Right atrium auricular region (tissue), 2 donors: ENCODE data around the gene TBC1D12. TPM values are rescaled to one million over a fixed set of nuclear protein-coding genes. Genes with fewer than 3 reads are reported as not detected.

ENCODE experiments used
- DNase-seq: peaks from one replicate; pipeline ENCODE4 v3.0.0-alpha.2; 2019; ENCODE audit warnings: low spot score
- H3K27ac ChIP-seq, 2 donors: fragments of 200-600 bp; sonication (generic); 1 replicate in 1 of 2; 2 replicates in 1 of 2; pipeline ENCODE4 v1.5.1; 2016 to 2019
- H3K27me3 ChIP-seq, 2 donors: fragments of 200-600 bp; sonication (generic); one replicate each; pipeline versions ENCODE4 v1.5.1 to v1.6.0; 2017 to 2019
- H3K36me3 ChIP-seq: fragments of 200-600 bp; sonication (generic); one replicate; pipeline ENCODE4 v1.5.1; 2016
- H3K4me1 ChIP-seq, 2 donors: fragments of 200-600 bp; sonication (generic); one replicate each; pipeline versions ENCODE4 v1.5.1 to v1.6.0; 2017 to 2019
- H3K4me3 ChIP-seq, 2 donors: fragments of 200-600 bp; sonication (generic); 1 replicate in 1 of 2; 2 replicates in 1 of 2; pipeline ENCODE4 v1.5.1; 2017 to 2019; ENCODE audit warnings: mild to moderate bottlenecking in 1 of 2, moderate library complexity in 1 of 2
- H3K9me3 ChIP-seq, 2 donors: fragments of 200-600 bp; sonication (generic); one replicate each; pipeline ENCODE4 v1.5.1; 2019
- total RNA-seq, 2 donors: library from RNA; depleted of rRNA; stranded (reverse); fragments of >200 nt; gene quantifications; one replicate each; pipeline ENCODE4 v1.1.0, GENCODE V29; 2016
- TF ChIP-seq, protein P1 (sequence below), 2 donors: fragments of 200-600 bp; sonication (generic); IDR thresholded peaks; one replicate each; pipeline ENCODE4 v1.5.1; 2019; ENCODE audit warnings: antibody characterized with exemption in 2 of 2

TBC1D12 gene
- total RNA-seq, 2 donors from 2014 or later, result 5.2 to 8.4 TPM

GRCh38 chr10:94427166-94427565 lies 24.8 kb downstream of the TBC1D12 start:
- Histone ChIP-seq H3K36me3 (no peaks in the 10 kb centered on the region), H3K27me3 (no peaks in the 10 kb centered on the region), H3K4me1 (peaks cover 0 to 13% of the 10 kb centered on the region in 2 donors), H3K27ac (no peak overlapping the region), H3K9me3 (peaks cover 0 to 22% of the 10 kb centered on the region in 2 donors), H3K4me3 (no peak overlapping the region)
- no peak for DNase-seq
- TF ChIP-seq, protein P1, sequence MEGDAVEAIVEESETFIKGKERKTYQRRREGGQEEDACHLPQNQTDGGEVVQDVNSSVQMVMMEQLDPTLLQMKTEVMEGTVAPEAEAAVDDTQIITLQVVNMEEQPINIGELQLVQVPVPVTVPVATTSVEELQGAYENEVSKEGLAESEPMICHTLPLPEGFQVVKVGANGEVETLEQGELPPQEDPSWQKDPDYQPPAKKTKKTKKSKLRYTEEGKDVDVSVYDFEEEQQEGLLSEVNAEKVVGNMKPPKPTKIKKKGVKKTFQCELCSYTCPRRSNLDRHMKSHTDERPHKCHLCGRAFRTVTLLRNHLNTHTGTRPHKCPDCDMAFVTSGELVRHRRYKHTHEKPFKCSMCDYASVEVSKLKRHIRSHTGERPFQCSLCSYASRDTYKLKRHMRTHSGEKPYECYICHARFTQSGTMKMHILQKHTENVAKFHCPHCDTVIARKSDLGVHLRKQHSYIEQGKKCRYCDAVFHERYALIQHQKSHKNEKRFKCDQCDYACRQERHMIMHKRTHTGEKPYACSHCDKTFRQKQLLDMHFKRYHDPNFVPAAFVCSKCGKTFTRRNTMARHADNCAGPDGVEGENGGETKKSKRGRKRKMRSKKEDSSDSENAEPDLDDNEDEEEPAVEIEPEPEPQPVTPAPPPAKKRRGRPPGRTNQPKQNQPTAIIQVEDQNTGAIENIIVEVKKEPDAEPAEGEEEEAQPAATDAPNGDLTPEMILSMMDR (IDR thresholded peaks at IDR 0.05), result no peak

DNA sequence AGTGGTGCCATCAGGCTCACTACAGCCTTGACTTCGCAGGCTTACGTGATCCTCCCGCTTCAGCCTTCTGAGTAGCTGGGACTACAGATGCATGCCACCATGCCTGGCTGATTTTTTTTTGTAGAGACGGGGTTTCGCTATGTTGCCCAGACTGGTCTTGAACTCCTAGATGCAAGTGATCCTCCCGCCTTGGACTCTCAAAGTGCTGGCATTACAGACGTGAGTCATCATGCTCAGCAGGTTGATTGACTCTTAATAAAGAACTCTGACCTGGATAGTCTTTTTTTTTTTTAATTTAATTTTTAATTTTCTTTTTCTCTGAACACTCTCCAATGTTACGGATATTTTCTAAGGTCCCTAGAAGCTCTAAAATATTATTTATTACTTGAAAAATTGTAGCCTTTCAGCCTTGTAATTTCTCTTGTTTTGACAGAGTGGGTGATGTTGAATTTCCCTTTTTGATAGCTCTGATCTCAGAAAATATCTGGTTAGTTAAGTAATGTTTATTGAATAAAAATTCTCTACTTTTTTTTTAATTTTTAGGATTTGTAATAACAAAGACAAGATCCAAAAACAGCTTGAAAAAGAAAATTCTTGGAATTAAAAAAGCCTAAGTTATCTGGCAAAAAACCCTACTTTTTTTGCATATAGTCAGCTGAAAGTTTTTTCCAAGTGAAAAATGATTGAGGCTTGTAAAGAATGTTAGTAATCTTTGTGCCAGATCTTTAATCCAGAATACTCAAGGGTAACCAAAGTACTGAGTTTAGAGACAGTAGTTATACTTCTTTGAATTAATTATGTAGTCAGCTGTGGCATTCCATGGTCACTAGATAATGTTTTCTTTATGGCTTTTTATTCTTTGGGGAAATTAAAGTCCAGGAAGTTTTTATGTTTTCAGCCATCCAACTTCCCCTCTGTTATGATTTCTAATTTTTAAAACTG lies 26.7 kb downstream of the TBC1D12 start:
- no peaks in the 10 kb centered on the region for H3K27me3 ChIP-seq
- TF ChIP-seq, protein P1 (IDR thresholded peaks at IDR 0.05), result no peak
- peaks cover 0 to 22% of the 10 kb centered on the region in 2 donors for H3K9me3 ChIP-seq
- H3K4me3 ChIP-seq, result no peak overlapping the region
- no peaks in the 10 kb centered on the region for H3K36me3 ChIP-seq
- H3K4me1 ChIP-seq, result peaks cover 0 to 13% of the 10 kb centered on the region in 2 donors
- no peak for DNase-seq
- H3K27ac ChIP-seq, result peak overlapping the region; percentile 3 to 31

DNA sequence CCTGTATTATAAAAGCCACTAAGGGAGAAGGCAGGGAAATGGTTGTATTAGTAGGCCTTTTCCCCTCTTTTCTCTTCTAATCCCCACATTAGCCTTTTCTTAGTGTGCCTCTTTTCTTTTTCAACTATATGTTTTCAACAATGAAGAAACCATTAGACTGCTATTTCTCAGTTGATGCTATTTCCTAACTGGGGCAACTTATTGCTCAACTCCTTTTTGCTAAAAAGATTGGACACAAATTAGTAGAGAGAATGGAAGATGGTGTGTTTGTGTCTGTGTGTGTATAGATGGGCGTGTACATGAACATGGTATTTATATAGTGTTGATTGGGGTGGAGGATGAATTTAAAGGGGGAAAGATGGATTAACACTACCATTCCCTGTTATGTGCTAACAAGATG lies 28.4 kb downstream of the TBC1D12 start:
- H3K36me3 ChIP-seq, result no peaks in the 10 kb centered on the region
- H3K27ac ChIP-seq, result peak overlapping the region in 1 of 2 donors; percentile 8
- H3K4me3 ChIP-seq, result no peak overlapping the region
- H3K27me3 ChIP-seq, result no peaks in the 10 kb centered on the region
- H3K9me3 ChIP-seq, result peaks cover 0 to 12% of the 10 kb centered on the region in 2 donors
- TF ChIP-seq, protein P1 (IDR thresholded peaks at IDR 0.05), result no peak
- no peak for DNase-seq
- H3K4me1 ChIP-seq, result peaks cover 0 to 13% of the 10 kb centered on the region in 2 donors

DNA sequence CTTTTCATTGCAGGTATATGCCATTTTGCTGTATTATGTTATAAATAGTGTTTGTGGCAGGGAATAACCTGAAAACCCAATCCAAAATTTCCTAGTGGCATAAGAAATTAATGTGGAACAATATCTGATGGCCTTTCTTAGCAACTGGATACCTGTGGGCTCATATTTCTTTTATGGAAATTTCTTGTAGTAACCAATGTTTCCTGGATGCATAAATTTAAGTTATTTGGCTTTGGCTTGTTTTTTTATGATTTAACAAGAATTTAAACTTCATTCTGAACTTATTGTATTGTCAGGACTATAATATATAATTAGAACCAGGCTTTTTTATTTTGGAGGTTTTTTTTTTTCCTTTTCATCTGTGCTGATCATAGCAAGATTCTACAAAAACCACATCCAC lies 30.1 kb downstream of the TBC1D12 start:
- Histone ChIP-seq H3K36me3 (no peaks in the 10 kb centered on the region), H3K4me1 (peaks cover 0 to 13% of the 10 kb centered on the region in 2 donors), H3K27ac (no peak overlapping the region), H3K4me3 (no peak overlapping the region), H3K9me3 (peaks cover 0 to 14% of the 10 kb centered on the region in 2 donors), H3K27me3 (no peaks in the 10 kb centered on the region)
- TF ChIP-seq, protein P1 (IDR thresholded peaks at IDR 0.05), result no peak
- no peak for DNase-seq

- no peak overlapping the region for H3K27ac ChIP-seq
- no peaks in the 10 kb centered on the region for H3K27me3 ChIP-seq
- DNase-seq, result no peak
- no peak overlapping the region for H3K4me3 ChIP-seq
- peaks cover 0 to 25% of the 10 kb centered on the region in 2 donors for H3K9me3 ChIP-seq
- TF ChIP-seq, protein P1 (IDR thresholded peaks at IDR 0.05), result peak in 1 of 2 donors; percentile 32
- H3K36me3 ChIP-seq, result no peaks in the 10 kb centered on the region
- peaks cover 0 to 10% of the 10 kb centered on the region in 2 donors for H3K4me1 ChIP-seq
Observed at GRCh38 chr10:94439275-94439861, 37.0 kb downstream of the TBC1D12 start.
